ENCODE data around the gene BTBD1. TPM values are rescaled to one million over a fixed set of nuclear protein-coding genes. Genes with fewer than 3 reads are reported as not detected.

Gene BTBD1
- total and polyA plus RNA-seq, 7 donors = 93.5 to 193 (median 151) TPM

DNA sequence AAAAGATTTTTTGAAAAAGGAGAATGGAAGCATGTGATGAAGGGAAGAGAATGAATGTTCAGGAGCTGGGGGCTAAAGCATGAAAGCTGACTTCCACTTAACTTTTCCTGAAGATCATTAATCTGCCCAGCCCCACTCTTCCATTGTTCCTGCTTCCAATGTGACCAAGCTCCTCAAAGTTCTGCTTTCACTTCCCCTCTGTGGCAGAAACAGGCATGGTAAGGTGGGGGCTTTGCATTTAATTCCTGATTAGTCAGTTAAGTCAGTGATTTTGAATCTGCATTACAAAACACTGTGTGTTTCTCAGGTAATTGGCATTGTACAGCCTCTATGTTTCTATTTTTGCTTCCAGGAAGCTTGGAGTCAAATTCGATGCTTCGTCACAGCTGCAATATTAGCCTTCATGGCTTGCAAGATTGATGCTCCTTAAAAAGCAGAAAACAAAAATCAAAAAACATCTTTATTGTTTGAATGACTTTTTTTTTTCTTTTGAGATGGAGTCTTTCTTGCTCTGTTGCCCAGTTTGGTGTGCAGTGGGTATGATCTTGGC lies 33.1 kb upstream of the BTBD1 start:
- no peaks in the 10 kb centered on the region for H3K27me3 ChIP-seq (ENCODE audit: insufficient read depth in 3 of 3, low read length in 2 of 3)
- DNase-seq (no peak), ATAC-seq (peak; percentile 70 to 88 (median 78))
- H3K27ac ChIP-seq = peak overlapping the region; percentile 74
- TF ChIP-seq, protein P1, sequence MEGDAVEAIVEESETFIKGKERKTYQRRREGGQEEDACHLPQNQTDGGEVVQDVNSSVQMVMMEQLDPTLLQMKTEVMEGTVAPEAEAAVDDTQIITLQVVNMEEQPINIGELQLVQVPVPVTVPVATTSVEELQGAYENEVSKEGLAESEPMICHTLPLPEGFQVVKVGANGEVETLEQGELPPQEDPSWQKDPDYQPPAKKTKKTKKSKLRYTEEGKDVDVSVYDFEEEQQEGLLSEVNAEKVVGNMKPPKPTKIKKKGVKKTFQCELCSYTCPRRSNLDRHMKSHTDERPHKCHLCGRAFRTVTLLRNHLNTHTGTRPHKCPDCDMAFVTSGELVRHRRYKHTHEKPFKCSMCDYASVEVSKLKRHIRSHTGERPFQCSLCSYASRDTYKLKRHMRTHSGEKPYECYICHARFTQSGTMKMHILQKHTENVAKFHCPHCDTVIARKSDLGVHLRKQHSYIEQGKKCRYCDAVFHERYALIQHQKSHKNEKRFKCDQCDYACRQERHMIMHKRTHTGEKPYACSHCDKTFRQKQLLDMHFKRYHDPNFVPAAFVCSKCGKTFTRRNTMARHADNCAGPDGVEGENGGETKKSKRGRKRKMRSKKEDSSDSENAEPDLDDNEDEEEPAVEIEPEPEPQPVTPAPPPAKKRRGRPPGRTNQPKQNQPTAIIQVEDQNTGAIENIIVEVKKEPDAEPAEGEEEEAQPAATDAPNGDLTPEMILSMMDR (IDR thresholded peaks at IDR 0.05) = no peak
- H3K4me3 ChIP-seq = peak overlapping the region; percentile 26
- intact Hi-C loops (cut with DNase I) = no loop called here
- H3K36me3 ChIP-seq (ENCODE audit: insufficient read depth in 1 of 2, low read depth in 1 of 2) = no peaks in the 10 kb centered on the region
- WGBS, 3 donors = 7 to 9% (median 8%) methylated on average over 2 of the region's 2 CpGs
- H3K9me3 ChIP-seq = peaks cover 6% of the 10 kb centered on the region
- H3K4me1 ChIP-seq = peaks cover 23% of the 10 kb centered on the region

DNA sequence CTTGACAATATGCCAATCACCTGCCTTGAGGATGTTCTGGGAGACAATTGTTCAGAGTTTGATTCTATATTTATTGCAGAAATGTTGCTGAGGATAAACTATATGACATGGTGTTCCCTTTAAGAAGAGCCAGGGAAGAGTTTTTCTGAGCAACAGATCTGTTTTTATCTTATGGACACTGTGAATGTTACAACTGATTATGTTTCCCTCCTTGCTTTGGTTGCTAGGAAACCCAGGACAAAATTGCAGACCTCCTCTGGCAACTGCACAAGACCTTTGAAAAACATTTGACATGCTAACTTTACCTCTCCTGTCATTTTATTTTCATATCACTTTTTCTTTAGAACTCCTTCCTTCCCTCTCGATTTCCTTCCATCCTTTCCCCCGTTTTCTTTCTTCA lies 32.2 kb upstream of the BTBD1 start:
- TF ChIP-seq, protein P1 (IDR thresholded peaks at IDR 0.05) = no peak
- no peak for DNase-seq
- Histone ChIP-seq H3K27me3 (ENCODE audit: insufficient read depth in 3 of 3, low read length in 2 of 3) (no peaks in the 10 kb centered on the region), H3K4me1 (peaks cover 31% of the 10 kb centered on the region), H3K36me3 (ENCODE audit: insufficient read depth in 1 of 2, low read depth in 1 of 2) (no peaks in the 10 kb centered on the region), H3K27ac (peak overlapping the region; percentile 74), H3K4me3 (peak overlapping the region; percentile 26), H3K9me3 (peaks cover 6% of the 10 kb centered on the region)
- intact Hi-C loops (cut with DNase I) = no loop called here
- 29 to 54% (median 31%) methylated on average over 2 of the region's 2 CpGs for WGBS, 3 donors
- peak in 2 of 4 donors; percentile 26 to 72 for ATAC-seq

DNA sequence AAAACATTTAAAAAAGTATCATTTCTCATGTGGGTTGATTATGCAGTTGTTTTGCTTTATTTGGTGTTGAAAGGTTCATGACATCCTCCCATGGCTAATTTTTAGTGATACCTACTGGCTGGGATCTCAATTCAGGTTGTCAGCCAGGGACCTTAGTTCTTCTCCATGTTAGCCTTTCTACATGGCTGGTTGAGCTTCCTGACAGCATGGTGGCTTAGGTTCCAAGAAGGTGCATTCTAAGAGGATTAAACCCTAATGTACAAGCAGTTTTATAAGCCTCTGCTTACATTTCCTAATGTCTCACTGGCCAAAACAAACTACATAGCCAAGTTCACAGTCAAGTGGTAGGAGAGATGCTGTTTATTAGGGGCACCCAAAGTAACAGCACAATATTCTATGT lies 31.0 kb upstream of the BTBD1 start:
- ATAC-seq (no peak), DNase-seq (no peak)
- no peaks in the 10 kb centered on the region for H3K27me3 ChIP-seq (ENCODE audit: insufficient read depth in 3 of 3, low read length in 2 of 3)
- H3K4me1 ChIP-seq = peaks cover 37% of the 10 kb centered on the region
- peaks cover 6% of the 10 kb centered on the region for H3K9me3 ChIP-seq
- H3K4me3 ChIP-seq = no peak overlapping the region
- intact Hi-C loops (cut with DNase I) = no loop called here
- TF ChIP-seq, protein P1 (IDR thresholded peaks at IDR 0.05) = no peak
- no peaks in the 10 kb centered on the region for H3K36me3 ChIP-seq (ENCODE audit: insufficient read depth in 1 of 2, low read depth in 1 of 2)
- H3K27ac ChIP-seq = no peak overlapping the region

DNA sequence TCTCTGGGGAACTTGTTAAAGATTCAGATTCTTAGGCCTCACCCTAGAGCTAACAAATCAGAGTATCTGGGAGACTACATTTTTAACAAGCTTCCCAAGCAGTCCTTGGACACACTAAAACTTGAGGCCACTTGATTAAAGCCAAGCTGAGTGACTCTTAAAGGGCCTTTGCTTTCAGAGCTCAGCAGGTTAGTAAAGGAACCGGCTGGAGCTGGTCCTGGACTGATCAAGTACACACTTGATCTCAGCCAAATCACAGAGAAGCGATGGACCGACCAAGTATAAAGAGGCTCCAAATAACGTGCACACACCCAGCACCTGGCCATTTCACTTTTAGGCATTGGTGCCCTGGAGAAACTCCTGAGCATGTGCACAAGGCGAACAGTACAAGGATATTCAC lies 27.5 kb upstream of the BTBD1 start:
- Histone ChIP-seq H3K4me1 (peaks cover 21% of the 10 kb centered on the region), H3K27ac (peak overlapping the region; percentile 74), H3K4me3 (no peak overlapping the region), H3K36me3 (ENCODE audit: insufficient read depth in 1 of 2, low read depth in 1 of 2) (no peaks in the 10 kb centered on the region), H3K27me3 (ENCODE audit: insufficient read depth in 3 of 3, low read length in 2 of 3) (no peaks in the 10 kb centered on the region), H3K9me3 (peaks cover 6% of the 10 kb centered on the region)
- intact Hi-C loops (cut with DNase I) = no loop called here
- ATAC-seq = peak in 3 of 4 donors; percentile 33 to 52 (median 47)
- DNase-seq = no peak
- 28 to 45% (median 28%) methylated on average over 5 of the region's 5 CpGs for WGBS, 3 donors
- TF ChIP-seq, protein P1 (IDR thresholded peaks at IDR 0.05) = no peak
